A549 (cell line): ENCODE measurements around the gene LST1. TPM values are rescaled to one million over a fixed set of nuclear protein-coding genes. Genes with fewer than 3 reads are reported as not detected.

ENCODE experiments used
- ATOH8 ChIP-seq: fragments of 250-450 bp; sonication (Bioruptor Pico); IDR thresholded peaks from 2 replicates; pipeline ENCODE4 v1.5.0; 2020; ENCODE audit warnings: low read depth, mild to moderate bottlenecking, moderate library complexity
- CBX8 ChIP-seq: fragments of 200-600 bp; sonication (generic); IDR thresholded peaks from 2 replicates; pipeline ENCODE4 v1.6.1; 2016
- CEBPB ChIP-seq, 2 experiments: fragments of >200 bp in 1 of 2; sonication (Bioruptor Twin) in 1 of 2; formaldehyde crosslinking in 1 of 2; IDR thresholded peaks; 2 replicates each; pipeline ENCODE4 v1.6.1; 2012 to 2016
- CTCF ChIP-seq: fragments of >200 bp; sonication (Bioruptor Twin); formaldehyde crosslinking; IDR thresholded peaks from 3 replicates; pipeline ENCODE4 v1.5.1; 2016
- E2F6 ChIP-seq: IDR thresholded peaks from 2 replicates; pipeline ENCODE4 v1.6.1; 2012; ENCODE audit warnings: low read depth, borderline replicate concordance
- FOXS1 ChIP-seq: fragments of 250-450 bp; sonication (Bioruptor Pico); IDR thresholded peaks from 2 replicates; pipeline ENCODE4 v1.5.0; 2020; ENCODE audit warnings: mild to moderate bottlenecking, moderate library complexity
- HEYL ChIP-seq: fragments of 250-450 bp; sonication (Bioruptor Pico); IDR thresholded peaks from 2 replicates; pipeline ENCODE4 v1.8.0; 2021; ENCODE audit warnings: mild to moderate bottlenecking, moderate library complexity
- HOXA7 ChIP-seq: fragments of 250-450 bp; sonication (Bioruptor Pico); IDR thresholded peaks from 2 replicates; pipeline ENCODE4 v1.5.0; 2020; ENCODE audit warnings: mild to moderate bottlenecking, moderate library complexity
- HOXB13 ChIP-seq: fragments of 250-450 bp; sonication (Bioruptor Pico); IDR thresholded peaks from 2 replicates; pipeline ENCODE4 v1.5.0; 2020; ENCODE audit warnings: low read depth, mild to moderate bottlenecking, moderate library complexity
- JUN ChIP-seq, 2 experiments: fragments of >200 bp; sonication (Bioruptor Twin); formaldehyde crosslinking; IDR thresholded peaks; 2 replicates in 1 of 2; 3 replicates in 1 of 2; pipeline ENCODE4 v1.6.1; 2016 to 2017
- JUNB ChIP-seq: fragments of >200 bp; sonication (Bioruptor Twin); formaldehyde crosslinking; IDR thresholded peaks from 2 replicates; pipeline ENCODE4 v1.6.1; 2016
- MAFK ChIP-seq: fragments of 450-650 bp; IDR thresholded peaks from 2 replicates; pipeline ENCODE4 v1.6.1; 2014; ENCODE audit not compliant: partially characterized antibody
- MAZ ChIP-seq: fragments of 150-350 bp; IDR thresholded peaks from 2 replicates; pipeline ENCODE4 v1.6.1; 2014; ENCODE audit warnings: antibody characterized with exemption, low read depth, low read length, borderline replicate concordance
- POLR2AphosphoS2 ChIP-seq: conservative IDR thresholded peaks from 2 replicates; pipeline ENCODE4 v1.6.1; 2012; ENCODE audit warnings: low read length, improper control_type of control experiment, inconsistent platforms
- RARB ChIP-seq: fragments of 250-450 bp; sonication (Bioruptor Pico); IDR thresholded peaks from 2 replicates; pipeline ENCODE4 v1.8.0; 2021; ENCODE audit warnings: mild to moderate bottlenecking, moderate library complexity
- RCOR1 ChIP-seq: fragments of 150-350 bp; IDR thresholded peaks from 2 replicates; pipeline ENCODE4 v1.6.1; 2014; ENCODE audit warnings: antibody characterized with exemption, low read length, low read depth
- RFX5 ChIP-seq: fragments of 450-650 bp; IDR thresholded peaks from 2 replicates; pipeline ENCODE4 v1.7.1; 2014; ENCODE audit warnings: antibody characterized with exemption, mild to moderate bottlenecking, moderate library complexity
- RNF2 ChIP-seq: fragments of 200-600 bp; sonication (generic); IDR thresholded peaks from 2 replicates; pipeline ENCODE4 v1.6.1; 2016; ENCODE audit warnings: low read depth, mild to moderate bottlenecking, antibody characterized with exemption, moderate library complexity, borderline replicate concordance
- SMC3 ChIP-seq: fragments of >200 bp; sonication (Bioruptor Twin); formaldehyde crosslinking; IDR thresholded peaks from 3 replicates; pipeline ENCODE4 v1.6.1; 2018; ENCODE audit warnings: inconsistent platforms
- TP53 ChIP-seq: fragments of 250-450 bp; sonication (Bioruptor Pico); IDR thresholded peaks from 2 replicates; pipeline ENCODE4 v1.5.0; 2021; ENCODE audit warnings: mild to moderate bottlenecking, moderate library complexity
- USF2 ChIP-seq: fragments of 450-650 bp; IDR thresholded peaks from 2 replicates; pipeline ENCODE4 v1.6.1; 2014; ENCODE audit warnings: antibody characterized with exemption
- ZC3H11A ChIP-seq: fragments of 450-650 bp; IDR thresholded peaks from 2 replicates; pipeline ENCODE4 v1.6.1; 2014; ENCODE audit warnings: antibody characterized with exemption, mild to moderate bottlenecking
- ZFP36 ChIP-seq: fragments of 450-650 bp; IDR thresholded peaks from 2 replicates; pipeline ENCODE4 v1.6.1; 2014; ENCODE audit warnings: borderline replicate concordance; ENCODE audit not compliant: partially characterized antibody
- ZNF302 ChIP-seq: fragments of 250-450 bp; sonication (Bioruptor Pico); IDR thresholded peaks from 2 replicates; pipeline ENCODE4 v1.9.0; 2021; ENCODE audit warnings: inconsistent platforms, mild to moderate bottlenecking, moderate library complexity
- ZSCAN20 ChIP-seq: fragments of 250-450 bp; sonication (Bioruptor Pico); IDR thresholded peaks from 2 replicates; pipeline ENCODE4 v1.8.0; 2022; ENCODE audit warnings: mild to moderate bottlenecking, moderate library complexity
- polyA plus RNA-seq, 4 experiments: library from polyadenylated mRNA; depleted of rRNA in 3 of 4; stranded (reverse); fragments of >200 nt; fragmentation: RNase III in 1 of 4; extraction: RNeasy Plus Mini Kit Qiagen cat#74134 plus additional on column Dnase treatment in 1 of 4; gene quantifications; 2 replicates in 3 of 4; 3 replicates in 1 of 4; pipeline ENCODE4 v1.2.3, GENCODE V29; 2011 to 2017

LST1 gene
- polyA plus RNA-seq, 2 of the 4 experiments (the other 2 are of a cell fraction), result 0.19 to 0.26 TPM

DNA sequence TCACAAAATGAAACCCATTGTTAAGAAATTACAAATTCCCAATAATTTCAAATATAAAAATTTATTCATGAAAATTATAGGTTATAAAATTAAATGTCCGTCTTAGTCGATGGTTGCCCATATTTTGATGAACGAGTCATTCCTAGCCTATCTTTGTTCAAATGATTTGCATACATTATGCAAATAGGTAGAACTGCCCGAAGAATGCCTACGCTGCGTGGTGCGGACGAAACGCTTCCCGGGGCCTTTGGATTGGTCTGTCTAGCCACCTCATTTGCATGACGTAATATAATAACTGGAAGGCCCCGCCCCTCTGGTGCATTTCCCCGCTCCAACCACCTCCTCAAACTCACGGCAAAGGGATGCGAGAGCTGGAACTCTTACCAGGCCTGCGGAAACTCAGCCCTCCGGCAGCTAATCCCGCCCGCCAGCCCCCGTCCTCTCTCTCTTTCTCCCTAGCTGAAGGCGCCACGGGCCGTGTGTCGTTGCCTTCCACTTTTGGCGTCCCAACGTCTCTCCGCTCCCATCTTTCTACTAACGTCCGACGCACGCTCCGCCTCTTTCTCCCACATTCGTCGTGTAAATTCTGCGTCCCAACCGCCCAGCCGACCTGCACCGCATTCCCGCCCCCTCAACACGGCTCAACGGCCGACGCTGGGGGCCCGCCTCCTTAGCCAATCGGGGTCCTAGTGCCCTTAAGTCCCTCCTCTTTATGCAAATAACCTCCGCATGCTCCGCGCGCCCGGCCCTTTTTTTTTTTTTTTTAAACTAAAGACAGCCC, 33.9 kb downstream of the LST1 start (continued):
- TF ChIP-seq MAFK, result peak; percentile 34
- TF ChIP-seq SMC3, result no peak
- no peak for TF ChIP-seq MAZ
- no peak for TF ChIP-seq POLR2AphosphoS2
- no peak for TF ChIP-seq ATOH8 (CRISPR knock-in tag)
- no peak for TF ChIP-seq USF2
- no peak for TF ChIP-seq CBX8
- TF ChIP-seq ZFP36, result no peak
- TF ChIP-seq RNF2, result no peak
- TF ChIP-seq JUNB, result no peak
- no peak for TF ChIP-seq ZC3H11A
- no peak for TF ChIP-seq HOXA7 (CRISPR knock-in tag)
- no peak for TF ChIP-seq RARB (CRISPR knock-in tag)
- no peak; a peak in 1 of 5 replicates for TF ChIP-seq JUN (IDR thresholded peaks at IDR 0.05)
- no peak for TF ChIP-seq HEYL
- TF ChIP-seq CEBPB (IDR thresholded peaks at IDR 0.05), result no peak
- no peak for TF ChIP-seq HOXB13 (CRISPR knock-in tag)
- TF ChIP-seq RFX5, result no peak
- no peak for TF ChIP-seq ZSCAN20 (CRISPR knock-in tag)
- TF ChIP-seq CTCF, result no peak
- TF ChIP-seq TP53 (CRISPR knock-in tag), result no peak
- TF ChIP-seq FOXS1 (CRISPR knock-in tag), result no peak
- TF ChIP-seq RCOR1, result no peak
- no peak for TF ChIP-seq ZNF302 (CRISPR knock-in tag)
- peak; percentile 94 for TF ChIP-seq E2F6
